Testis (tissue), 3 donors: Measurements from ENCODE around the gene PPFIBP2. TPM values are rescaled to one million over a fixed set of nuclear protein-coding genes. Genes with fewer than 3 reads are reported as not detected.

ENCODE experiments used
- DNase-seq: peaks from one replicate; pipeline ENCODE4 v3.0.0-alpha.2; 2019
- H3K27ac ChIP-seq, 2 donors: fragments of 200-600 bp; sonication (generic); one replicate each; pipeline ENCODE4 v1.5.1; 2019
- H3K27me3 ChIP-seq: fragments of 200-600 bp; sonication (generic); one replicate; pipeline ENCODE4 v1.5.1; 2019
- H3K36me3 ChIP-seq: fragments of 200-600 bp; sonication (generic); one replicate; pipeline ENCODE4 v1.5.1; 2017; ENCODE audit warnings: low read depth; ENCODE audit errors: missing control alignments
- H3K4me1 ChIP-seq: fragments of 200-600 bp; sonication (generic); one replicate; pipeline ENCODE4 v1.5.1; 2019
- H3K4me3 ChIP-seq, 2 donors: fragments of 200-600 bp; sonication (generic); one replicate each; pipeline ENCODE4 v1.5.1; 2017 to 2019
- H3K9me3 ChIP-seq: fragments of 200-600 bp; sonication (generic); one replicate; pipeline ENCODE4 v1.5.1; 2017
- CTCF ChIP-seq, 3 experiments: fragments of 450-650 bp in 2 of 3; fragments of 200-600 bp in 1 of 3; sonication (generic) in 1 of 3; IDR thresholded peaks; one replicate each; pipeline ENCODE4 v1.5.1; 2016 to 2019; ENCODE audit warnings: antibody characterized with exemption in 3 of 3, mild to moderate bottlenecking in 2 of 3, moderate library complexity in 1 of 3
- POLR2A ChIP-seq: fragments of 450-650 bp; IDR thresholded peaks from one replicate; pipeline ENCODE4 v1.6.1; 2017; ENCODE audit warnings: antibody characterized with exemption, mild to moderate bottlenecking, moderate library complexity
- WGBS, 2 donors: methylation state at CpG; one replicate each; pipeline ENCODE4 v1.1.5; 2018; 5-methylcytosine and 5-hydroxymethylcytosine counted together
- intact Hi-C: fragments of 100-400 bp; cut with DNase I; formaldehyde crosslinking; loops from one replicate; pipeline ENCODE4 v1.15.1; 2023; ENCODE audit warnings: low total_unique reads
- polyA plus RNA-seq: library from polyadenylated mRNA; stranded (reverse); fragments of 350-450 nt; fragmentation: Illumina TruSeq; extraction: RNeasy Lipid Tissue Mini Kit (QIAGEN cat#74804); gene quantifications from one replicate; pipeline ENCODE4 v1.2.3, GENCODE V29; 2014; ENCODE audit warnings: low read depth, low replicate concordance; ENCODE audit not compliant: insufficient read depth
- total RNA-seq, 2 donors: library from RNA; depleted of rRNA; stranded (reverse); fragments of >200 nt; gene quantifications; one replicate each; pipeline ENCODE4 v1.2.3, GENCODE V29; 2016

Gene PPFIBP2
- total and polyA plus RNA-seq, 3 donors from 2014 or later: 70.5 to 105 (median 104) TPM

- H3K4me1 ChIP-seq: peaks cover 31% of the 10 kb centered on the region
- TF ChIP-seq CTCF (IDR thresholded peaks at IDR 0.05) (no peak), POLR2A (no peak)
- DNase-seq: no peak
- no peak overlapping the region for H3K4me3 ChIP-seq
- WGBS, 2 donors: 64 to 88% methylated on average over 1 to 2 of the region's 2 CpGs
- H3K27me3 ChIP-seq: no peaks in the 10 kb centered on the region
- no peak overlapping the region for H3K27ac ChIP-seq
- H3K36me3 ChIP-seq: no peaks in the 10 kb centered on the region
- intact Hi-C loops: no loop called here
- no peaks in the 10 kb centered on the region for H3K9me3 ChIP-seq
Observed at GRCh38 chr11:7509966-7510365, 3.8 kb upstream of the PPFIBP2 start.

- Histone ChIP-seq H3K4me1 (peaks cover 31% of the 10 kb centered on the region), H3K27me3 (no peaks in the 10 kb centered on the region), H3K9me3 (no peaks in the 10 kb centered on the region), H3K4me3 (no peak overlapping the region), H3K27ac (peak overlapping the region; percentile 95 to 96), H3K36me3 (no peaks in the 10 kb centered on the region)
- intact Hi-C loops: no loop called here
- peak; percentile 78 for DNase-seq
- 26 to 53% methylated on average over 4 to 5 of the region's 5 CpGs for WGBS, 2 donors
- TF ChIP-seq CTCF (IDR thresholded peaks at IDR 0.05) (no peak), POLR2A (no peak)
Observed at GRCh38 chr11:7511401-7511800, 2.4 kb upstream of the PPFIBP2 start.

GRCh38 chr11:7512525-7513233 is 1.1 kb upstream of the PPFIBP2 start:
- no peak for TF ChIP-seq CTCF (IDR thresholded peaks at IDR 0.05)
- no peak for TF ChIP-seq POLR2A
- Histone ChIP-seq H3K4me1 (peaks cover 31% of the 10 kb centered on the region), H3K27me3 (no peaks in the 10 kb centered on the region), H3K36me3 (no peaks in the 10 kb centered on the region), H3K9me3 (no peaks in the 10 kb centered on the region), H3K4me3 (peak overlapping the region; percentile 79 to 88), H3K27ac (peak overlapping the region; percentile 95 to 96)
- intact Hi-C loops: no loop called here
- 1 to 6% methylated on average over 16 to 18 of the region's 18 CpGs for WGBS, 2 donors
- DNase-seq: peak; percentile 75

GRCh38 chr11:7514099-7514591 is 346 bp downstream of the PPFIBP2 start:
- WGBS, 2 donors: 1 to 2% methylated on average over 15 to 17 of the region's 31 CpGs
- intact Hi-C loops: no loop called here
- Histone ChIP-seq H3K27ac (peak overlapping the region; percentile 95 to 96), H3K4me3 (peak overlapping the region; percentile 79 to 88), H3K9me3 (no peaks in the 10 kb centered on the region), H3K36me3 (no peaks in the 10 kb centered on the region), H3K4me1 (peaks cover 31% of the 10 kb centered on the region), H3K27me3 (no peaks in the 10 kb centered on the region)
- TF ChIP-seq POLR2A: no peak
- peak; percentile 41 for DNase-seq

GRCh38 chr11:7515447-7515886 is 1.7 kb downstream of the PPFIBP2 start:
- intact Hi-C loops: no loop called here

More at GRCh38 chr11:7515447-7515886, 1.7 kb downstream of the PPFIBP2 start:
- TF ChIP-seq POLR2A (no peak), CTCF (IDR thresholded peaks at IDR 0.05) (no peak)
- no peaks in the 10 kb centered on the region for H3K9me3 ChIP-seq
- 88 to 100% methylated on average over 1 of the region's 1 CpG for WGBS, 2 donors
- no peak for DNase-seq
- no peak overlapping the region for H3K27ac ChIP-seq
- no peaks in the 10 kb centered on the region for H3K27me3 ChIP-seq
- no peak overlapping the region for H3K4me3 ChIP-seq
- no peaks in the 10 kb centered on the region for H3K36me3 ChIP-seq
- H3K4me1 ChIP-seq: peaks cover 32% of the 10 kb centered on the region
